Prostate gland (tissue), 2 donors: ENCODE data around the gene MLST8. TPM values are rescaled to one million over a fixed set of nuclear protein-coding genes. Genes with fewer than 3 reads are reported as not detected.

ENCODE experiments used
- DNase-seq: peaks from one replicate; pipeline ENCODE4 v3.0.0-alpha.2; 2019; ENCODE audit warnings: low spot score
- H3K27ac ChIP-seq, 2 donors: fragments of 200-600 bp; sonication (generic); 2 replicates each; pipeline ENCODE4 v1.5.1; 2017 to 2019
- H3K27me3 ChIP-seq: fragments of 200-600 bp; sonication (generic); replicated peaks from 2 replicates; pipeline ENCODE4 v1.5.1; 2019; ENCODE audit not compliant: insufficient read depth
- H3K36me3 ChIP-seq, 2 donors: fragments of 200-600 bp; sonication (generic); 1 replicate in 1 of 2; 2 replicates in 1 of 2; pipeline versions ENCODE4 v1.5.1 to v1.8.1; 2017 to 2019
- H3K4me1 ChIP-seq: fragments of 200-600 bp; sonication (generic); replicated peaks from 2 replicates; pipeline ENCODE4 v1.5.1; 2019
- H3K4me3 ChIP-seq, 2 donors: fragments of 200-600 bp; sonication (generic); 2 replicates each; pipeline ENCODE4 v1.5.1; 2017 to 2019
- H3K9me3 ChIP-seq: fragments of 200-600 bp; sonication (generic); 2 replicates; pipeline ENCODE4 v1.5.1; 2017
- CTCF ChIP-seq, 4 experiments: fragments of 200-600 bp in 2 of 4; fragments of 450-650 bp in 2 of 4; sonication (generic) in 2 of 4; IDR thresholded peaks; 1 replicate in 3 of 4; 2 replicates in 1 of 4; pipeline ENCODE4 v1.5.1; 2016 to 2019; ENCODE audit warnings: antibody characterized with exemption in 4 of 4, mild to moderate bottlenecking in 2 of 4, moderate library complexity in 2 of 4
- POLR2A ChIP-seq: fragments of 450-650 bp; IDR thresholded peaks from one replicate; pipeline ENCODE4 v1.6.1; 2016; ENCODE audit warnings: antibody characterized with exemption, mild to moderate bottlenecking
- POLR2AphosphoS5 ChIP-seq: sonication (generic); formaldehyde crosslinking; IDR thresholded peaks from one replicate; pipeline ENCODE4 v1.6.1; 2017; ENCODE audit warnings: antibody characterized with exemption
- WGBS: methylation state at CpG from one replicate; pipeline ENCODE4 v1.1.5; 2018; 5-methylcytosine and 5-hydroxymethylcytosine counted together
- intact Hi-C: fragments of 100-400 bp; cut with DNase I; formaldehyde crosslinking; loops from one replicate; pipeline ENCODE4 v1.14.2; 2022
- total RNA-seq, 2 donors: library from RNA; depleted of rRNA; stranded (reverse); fragments of >200 nt; gene quantifications; one replicate each; pipeline ENCODE4 v1.1.0, GENCODE V29; 2016

Gene MLST8
- total RNA-seq, 2 donors from 2014 or later = 55.9 to 110 TPM

- intact Hi-C loops = no loop called here
- no peak for TF ChIP-seq POLR2AphosphoS5
- no peak for TF ChIP-seq CTCF (IDR thresholded peaks at IDR 0.05)
- no peak for TF ChIP-seq POLR2A
- WGBS = 97% methylated on average over 15 of the region's 18 CpGs
- Histone ChIP-seq H3K36me3 (peaks cover 10 to 35% of the 10 kb centered on the region in 2 donors), H3K4me3 (no peak overlapping the region), H3K27ac (no peak overlapping the region), H3K9me3 (no peaks in the 10 kb centered on the region), H3K27me3 (no peaks in the 10 kb centered on the region), H3K4me1 (peaks cover 10% of the 10 kb centered on the region)
- no peak for DNase-seq
Measured at GRCh38 chr16:2234813-2235170, 29.5 kb downstream of the MLST8 start.

GRCh38 chr16:2235234-2235651 is 30.0 kb downstream of the MLST8 start:
- WGBS = 91% methylated on average over 20 of the region's 28 CpGs
- Histone ChIP-seq H3K9me3 (no peaks in the 10 kb centered on the region), H3K27me3 (no peaks in the 10 kb centered on the region), H3K4me1 (peaks cover 10% of the 10 kb centered on the region), H3K36me3 (peaks cover 10 to 33% of the 10 kb centered on the region in 2 donors), H3K27ac (no peak overlapping the region), H3K4me3 (no peak overlapping the region)
- no peak for TF ChIP-seq CTCF (IDR thresholded peaks at IDR 0.05)
- intact Hi-C loops = no loop called here
- DNase-seq = no peak

- Histone ChIP-seq H3K27ac (no peak overlapping the region), H3K4me1 (peaks cover 10% of the 10 kb centered on the region), H3K9me3 (no peaks in the 10 kb centered on the region), H3K36me3 (peaks cover 10 to 33% of the 10 kb centered on the region in 2 donors), H3K27me3 (no peaks in the 10 kb centered on the region), H3K4me3 (no peak overlapping the region)
- intact Hi-C loops = no loop called here
- TF ChIP-seq POLR2AphosphoS5 (no peak), CTCF (IDR thresholded peaks at IDR 0.05) (no peak), POLR2A (no peak)
- WGBS = 64% methylated on average over 19 of the region's 19 CpGs
- DNase-seq = no peak
Measured at GRCh38 chr16:2235695-2236336, 30.6 kb downstream of the MLST8 start.

- TF ChIP-seq POLR2AphosphoS5 = no peak
- TF ChIP-seq POLR2A = no peak
- TF ChIP-seq CTCF (IDR thresholded peaks at IDR 0.05) = no peak
- peaks cover 10% of the 10 kb centered on the region for H3K4me1 ChIP-seq
- H3K9me3 ChIP-seq = no peaks in the 10 kb centered on the region
- 3% methylated on average over 57 of the region's 64 CpGs for WGBS
- intact Hi-C loops = no loop called here
- peak within 1 kb of the TSS in 1 of 2 donors; percentile 13 for H3K4me3 ChIP-seq
- no peak for DNase-seq
- no peak within 1 kb of the TSS for H3K27ac ChIP-seq
- H3K27me3 ChIP-seq = no peaks in the 10 kb centered on the region
- peaks cover 10 to 33% of the 10 kb centered on the region in 2 donors for H3K36me3 ChIP-seq
Measured at GRCh38 chr16:2236337-2237101, 31.3 kb downstream of the MLST8 start, which contains the start of gene DNASE1L2. Gene DNASE1L2 (plus strand): TSS chr16:2236444. CDS start chr16:2236817, 373 bp downstream.

- intact Hi-C loops = no loop called here
- WGBS = 4% methylated on average over 40 of the region's 40 CpGs
- DNase-seq = no peak
- Histone ChIP-seq H3K9me3 (no peaks in the 10 kb centered on the region), H3K27me3 (no peaks in the 10 kb centered on the region), H3K4me3 (peak overlapping the region in 1 of 2 donors; percentile 13), H3K4me1 (peaks cover 10% of the 10 kb centered on the region), H3K27ac (no peak overlapping the region), H3K36me3 (peaks cover 10 to 29% of the 10 kb centered on the region in 2 donors)
- TF ChIP-seq POLR2A (no peak), CTCF (IDR thresholded peaks at IDR 0.05) (no peak), POLR2AphosphoS5 (no peak)
Measured at GRCh38 chr16:2237102-2237482, 31.8 kb downstream of the MLST8 start.
